Hematopoietic multipotent progenitor cell treated with erythropoietin and hydrocortisone succinate and interleukin-3 and kit ligand, for 15 days (in vitro differentiated cells): ENCODE measurements around the gene CYP4F22.
"Not testable (repeated sequence)": the region's sequence is repeated elsewhere in the genome, so short reads cannot be mapped to it uniquely, and the experiment has no call there.

Source experiments
- DNase-seq: peaks from one replicate; pipeline ENCODE4 v3.0.0-alpha.2; 2015; ENCODE audit warnings: low spot score

CYP4F22 gene

DNA sequence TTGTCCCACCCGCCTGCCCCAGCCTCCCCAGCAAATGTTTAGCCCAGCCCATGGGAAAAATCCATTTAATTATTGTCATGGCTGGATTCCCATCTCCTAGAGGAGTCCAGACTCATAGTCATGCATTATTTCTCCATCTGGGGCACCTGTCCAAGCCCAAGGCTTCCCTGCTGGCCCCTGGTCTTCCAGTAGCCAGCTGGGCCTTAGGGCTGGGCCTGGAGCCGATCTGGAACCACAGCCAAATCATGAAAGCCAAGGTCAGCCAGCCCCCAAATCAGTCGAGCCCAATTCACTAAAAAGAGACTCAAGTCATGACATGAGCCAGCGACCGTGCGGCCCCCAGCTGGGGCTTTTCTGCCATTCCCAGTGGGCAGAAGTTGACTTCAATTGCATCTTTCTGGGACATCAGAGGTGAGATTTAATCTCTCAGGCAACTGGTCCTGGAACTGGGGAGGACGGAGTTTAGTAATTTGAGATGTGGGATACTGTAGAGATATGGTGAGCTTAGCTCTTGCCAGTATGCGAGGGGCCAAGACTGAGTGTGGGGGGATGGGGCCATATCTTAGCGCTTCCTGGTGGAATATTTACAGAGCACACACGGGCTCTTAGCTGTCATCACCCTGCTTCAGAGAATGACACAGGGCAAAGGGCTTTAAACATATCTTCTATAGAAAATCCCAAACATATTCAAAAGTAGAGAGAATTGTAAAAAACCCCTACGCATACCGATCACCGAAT, 19.7 kb upstream of the CYP4F22 start:
- no peak for DNase-seq

GRCh38 chr19:15495151-15495550, 13.2 kb upstream of the CYP4F22 start:
- DNase-seq: no peak

GRCh38 chr19:15498156-15498858, 10.0 kb upstream of the CYP4F22 start:
- no peak for DNase-seq

GRCh38 chr19:15498910-15499309, 9.4 kb upstream of the CYP4F22 start:
- DNase-seq: no peak

- no peak for DNase-seq
These were observed 6.7 kb upstream of the CYP4F22 start for GRCh38 chr19:15501596-15501995.

- DNase-seq: no peak
These were observed 6.1 kb upstream of the CYP4F22 start for GRCh38 chr19:15502264-15502663.

- DNase-seq: no peak
These were observed 2.2 kb upstream of the CYP4F22 start for GRCh38 chr19:15506074-15506571.

DNA sequence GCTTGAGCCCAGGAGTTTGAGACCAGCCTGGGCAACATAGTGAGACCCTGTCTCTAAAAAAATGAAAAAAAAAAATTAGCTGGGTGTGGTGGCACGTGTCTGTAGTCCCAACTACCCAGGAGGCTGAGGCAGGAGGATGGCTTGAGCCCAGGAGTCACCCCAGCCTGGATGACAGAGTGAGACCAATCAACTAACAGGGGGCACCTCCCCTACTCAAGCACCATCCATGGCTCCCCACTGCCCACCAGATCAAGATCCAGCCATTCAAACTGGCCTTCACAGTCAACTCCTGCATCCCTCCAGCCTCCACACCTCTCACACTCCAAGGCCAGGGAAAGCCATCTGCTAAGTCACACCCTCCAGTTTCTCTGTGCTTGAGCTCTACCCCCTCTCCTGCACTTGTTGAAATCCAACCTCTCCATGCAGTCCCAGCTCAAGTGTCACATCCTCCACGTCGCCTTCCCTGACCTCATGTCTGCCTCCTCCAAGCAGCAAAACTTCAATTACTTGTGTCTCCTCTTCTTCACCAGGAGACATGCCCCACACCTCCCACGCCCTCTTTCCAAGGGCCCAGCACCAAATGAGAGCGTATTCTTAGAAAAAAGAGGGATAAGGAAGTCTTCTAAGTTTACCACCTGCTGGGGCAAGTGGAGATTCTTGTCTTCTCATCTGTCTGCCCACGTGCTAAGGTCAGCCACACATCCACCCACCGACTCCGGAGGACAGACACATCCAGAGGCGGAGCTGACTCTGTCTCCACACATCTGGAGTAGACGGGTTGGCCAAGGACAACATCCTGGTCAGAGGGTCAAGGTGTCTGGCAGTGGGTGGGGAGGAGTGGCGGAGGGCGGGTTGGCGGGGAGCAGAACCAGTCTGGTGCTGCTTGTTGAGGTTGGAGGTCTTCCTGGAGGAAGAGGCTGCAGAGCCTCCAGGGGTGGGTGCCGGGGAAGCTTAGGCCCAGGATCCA, 974 bp upstream of the CYP4F22 start:
- DNase-seq: no peak

DNA sequence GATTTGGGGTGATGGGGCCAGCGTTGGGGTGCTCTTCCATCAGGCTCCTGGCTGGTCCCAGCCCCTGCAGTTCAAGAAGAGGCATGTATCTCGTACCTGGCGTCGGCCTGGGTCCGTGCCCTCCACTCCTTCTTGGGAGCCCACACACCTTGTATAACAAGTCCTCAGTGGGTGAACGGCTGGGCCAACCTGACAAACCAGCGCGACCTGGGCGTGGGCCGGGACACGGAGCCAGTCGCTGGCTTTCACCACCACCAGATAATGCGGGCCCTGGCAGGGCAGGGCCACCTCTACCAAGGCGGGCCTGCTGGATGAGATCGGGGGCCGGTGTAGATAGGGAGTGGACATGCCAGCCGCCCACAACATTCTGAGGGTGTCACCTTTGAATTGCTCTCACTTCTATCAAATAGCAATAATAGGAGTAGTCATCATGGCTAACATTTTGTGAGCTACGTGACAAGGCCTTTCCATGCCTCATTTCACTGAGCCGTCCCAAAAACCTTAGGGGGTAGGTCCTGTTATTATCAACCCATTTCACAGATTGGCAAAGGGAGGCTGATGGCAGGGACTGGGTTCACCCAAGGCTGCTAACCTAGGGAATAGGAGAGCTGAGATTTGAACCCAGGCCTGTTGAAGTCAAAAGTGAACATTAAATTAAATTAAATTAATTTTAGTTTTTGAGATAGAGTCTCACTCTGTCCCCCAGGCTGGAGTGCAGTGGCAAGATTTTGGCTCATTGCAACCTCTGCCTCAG, 3.5 kb downstream of the CYP4F22 start:
- DNase-seq: no peak

DNA sequence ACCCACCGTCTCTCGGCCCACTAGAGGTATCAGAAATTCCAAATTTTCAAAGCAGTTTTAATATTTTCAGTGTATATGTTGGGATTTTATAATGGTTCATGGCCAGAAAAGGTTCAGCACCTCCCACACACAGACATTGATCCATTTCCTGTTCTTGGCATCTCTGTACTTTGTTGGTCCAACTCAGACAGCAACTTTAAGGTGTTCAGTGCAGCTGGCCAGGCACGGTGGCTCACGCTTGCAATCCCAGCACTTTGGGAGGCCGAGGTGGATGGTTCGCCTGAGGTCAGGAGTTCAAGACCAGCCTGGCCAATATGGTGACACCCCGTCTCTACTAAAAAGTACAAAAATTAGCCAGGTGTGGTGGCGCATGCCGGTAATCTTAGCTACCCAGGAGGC, 6.9 kb downstream of the CYP4F22 start:
- DNase-seq: not testable (repeated sequence)

GRCh38 chr19:15516363-15516762, 8.0 kb downstream of the CYP4F22 start:
- no peak for DNase-seq

- no peak for DNase-seq
These were observed 9.5 kb downstream of the CYP4F22 start for GRCh38 chr19:15517778-15518177.

- DNase-seq: no peak
These were observed 11.2 kb downstream of the CYP4F22 start for GRCh38 chr19:15519433-15519976.

- DNase-seq: no peak
These were observed 16.5 kb downstream of the CYP4F22 start for GRCh38 chr19:15524781-15525180.

GRCh38 chr19:15525291-15525690, 17.0 kb downstream of the CYP4F22 start:
- DNase-seq: no peak

DNA sequence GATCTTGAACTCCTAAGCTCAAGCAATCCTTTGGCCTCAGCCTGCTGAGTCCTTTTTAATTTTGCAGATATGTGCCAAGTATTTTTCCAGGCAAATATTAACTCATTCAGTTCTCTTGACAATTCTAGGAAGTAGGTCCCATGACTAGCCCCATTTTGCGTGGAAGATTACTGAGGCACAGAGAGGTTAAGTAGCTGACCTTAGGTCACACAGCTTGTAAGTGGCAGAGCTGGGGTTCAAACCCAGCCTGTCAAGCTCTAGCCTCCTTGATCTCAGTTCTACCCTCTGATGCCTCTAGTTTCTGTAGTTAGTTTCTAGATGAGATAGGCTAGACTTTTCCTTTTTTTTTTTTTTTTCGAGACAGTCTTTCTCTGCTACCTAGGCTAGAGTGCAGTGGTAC, 18.1 kb downstream of the CYP4F22 start:
- DNase-seq: no peak

- DNase-seq: no peak
These were observed 19.4 kb downstream of the CYP4F22 start for GRCh38 chr19:15527705-15528104.

GRCh38 chr19:15529774-15530372, 21.5 kb downstream of the CYP4F22 start:
- DNase-seq: no peak

DNA sequence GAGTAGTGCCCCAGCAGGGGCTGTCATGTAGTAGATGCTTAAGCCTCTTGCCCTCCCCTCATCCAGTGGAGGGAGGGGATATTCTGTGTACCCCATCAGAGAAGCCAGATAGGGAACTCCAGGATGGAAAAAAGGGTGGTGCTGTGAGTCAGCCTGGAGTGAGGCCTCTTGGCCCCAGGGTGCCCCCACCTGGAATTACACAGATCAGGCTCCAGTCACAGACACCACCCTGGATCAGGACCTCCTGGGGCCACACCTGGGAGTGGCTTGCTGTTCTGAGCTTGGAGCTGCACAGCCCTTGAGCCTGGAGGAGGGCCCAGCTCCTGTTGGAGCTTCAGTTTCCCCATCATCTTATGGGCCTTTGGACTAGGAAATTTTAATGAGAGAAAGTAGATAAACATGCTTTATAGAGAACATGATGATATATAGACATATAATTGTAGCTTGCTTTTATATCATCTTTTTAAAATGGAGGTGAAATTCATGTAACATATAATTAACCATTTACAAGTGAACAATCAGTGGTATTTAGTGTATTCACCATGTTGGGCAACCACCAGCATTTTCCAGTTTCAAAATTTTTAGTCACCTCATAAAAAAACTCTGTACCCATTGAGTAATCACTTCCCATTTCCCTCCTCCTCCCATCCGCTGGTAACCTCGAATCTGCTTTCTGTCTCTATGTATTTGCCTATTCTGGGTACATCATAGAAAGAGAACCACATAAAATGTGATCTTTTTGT, 24.6 kb downstream of the CYP4F22 start:
- DNase-seq: no peak

DNA sequence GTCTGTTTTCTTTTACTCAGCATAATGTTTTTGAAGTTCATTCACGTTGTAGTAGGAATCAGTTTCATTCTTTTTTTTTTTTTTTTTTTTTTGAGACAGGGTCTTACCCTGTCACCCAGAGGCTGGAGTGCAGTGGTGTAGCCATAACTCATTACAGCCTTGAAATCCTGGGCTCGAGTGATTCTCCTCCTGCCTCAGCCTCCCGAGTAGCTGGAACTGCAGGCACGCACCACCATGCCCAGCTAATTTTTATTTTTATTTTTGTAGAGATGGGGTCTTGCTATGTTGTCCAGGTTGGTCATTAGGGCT, 25.2 kb downstream of the CYP4F22 start:
- DNase-seq: not testable (repeated sequence)
